Spleen (tissue), 7 donors: ENCODE measurements around the gene GCFC2.
A peak's percentile ranks its signal among the peaks of the same experiment; 100 is the strongest.

Experiments
- CTCF ChIP-seq, 11 experiments: fragments of 200-600 bp in 7 of 11; fragments of 450-650 bp in 4 of 11; sonication (generic) in 4 of 11; IDR thresholded peaks in 8 of 11; conservative IDR thresholded peaks in 3 of 11; 1 replicate in 7 of 11; 2 replicates in 4 of 11; pipeline versions ENCODE4 v1.4.0 to v1.8.0; 2016 to 2021; ENCODE audit warnings: antibody characterized with exemption in 11 of 11, inconsistent platforms in 4 of 11, mild to moderate bottlenecking in 1 of 11
- POLR2A ChIP-seq, 3 donors: fragments of 450-650 bp; IDR thresholded peaks; one replicate each; pipeline ENCODE4 v1.5.1; 2017; ENCODE audit warnings: antibody characterized with exemption in 3 of 3, mild to moderate bottlenecking in 1 of 3
- donor health status: DM: no; HTN: no; CAD: no; lungs with moderate emphysema.
- donor health status: DM: no; HTN: no; CAD: no.
- donor health status: DM: no; HTN: no; CAD: no.

- TF ChIP-seq CTCF (IDR thresholded peaks at IDR 0.05 in 8 of 11, conservative IDR thresholded peaks at IDR 0.05 in 3 of 11) (peak; percentile 68 to 92 (median 83)), POLR2A (IDR thresholded peaks at IDR 0.05) (no peak)
These were observed 70.0 kb downstream of the GCFC2 start for GRCh38 chr2:75640621-75641121.
